NCI-H187 treated with DMSO at 0.1 percent for 48 hours (cell line): Measurements from ENCODE around the gene REXO2.
A peak's percentile ranks its signal among the peaks of the same experiment; 100 is the strongest.

Experiments
- DNase-seq: peaks from one replicate; lab custom pipeline; 2025; lab: John Stamatoyannopoulos, UW

Gene REXO2

GRCh38 chr11:114439229-114440120, at the start of gene REXO2:
REXO2 (plus strand) TSS chr11:114439467; CDS start chr11:114439529, 62 bp downstream.
- DNase-seq: peak; percentile 76

GRCh38 chr11:114392735-114393667, 46.3 kb upstream of the REXO2 start:
- DNase-seq: no peak

GRCh38 chr11:114395736-114396135, 43.5 kb upstream of the REXO2 start:
- no peak for DNase-seq

- no peak for DNase-seq
These were observed 42.4 kb upstream of the REXO2 start for GRCh38 chr11:114396916-114397315.

GRCh38 chr11:114397349-114397982, 41.8 kb upstream of the REXO2 start:
- DNase-seq: no peak

GRCh38 chr11:114398303-114398920, 40.9 kb upstream of the REXO2 start:
- DNase-seq: no peak

GRCh38 chr11:114399490-114400215, 39.6 kb upstream of the REXO2 start:
- no peak for DNase-seq

- peak; percentile 69 for DNase-seq
These were observed 38.9 kb upstream of the REXO2 start, which contains the start of the genes C11orf71 and RBM7 for GRCh38 chr11:114400216-114400914. C11orf71 (minus strand) TSS chr11:114400511; CDS start chr11:114400331, 180 bp downstream. RBM7 (plus strand) TSS chr11:114400666; CDS start chr11:114400672, 6 bp downstream.

GRCh38 chr11:114400915-114401223, 38.4 kb upstream of the REXO2 start:
- no peak for DNase-seq

GRCh38 chr11:114401311-114401710, 38.0 kb upstream of the REXO2 start:
- no peak for DNase-seq

- no peak for DNase-seq
These were observed 26.3 kb upstream of the REXO2 start for GRCh38 chr11:114412946-114413345.

GRCh38 chr11:114413958-114414357, 25.3 kb upstream of the REXO2 start:
- no peak for DNase-seq

- no peak for DNase-seq
These were observed 22.8 kb upstream of the REXO2 start for GRCh38 chr11:114416441-114416961.

- no peak for DNase-seq
These were observed 13.0 kb upstream of the REXO2 start for GRCh38 chr11:114426280-114426679.

- DNase-seq: no peak
These were observed 9.0 kb upstream of the REXO2 start for GRCh38 chr11:114430290-114430689.

- DNase-seq: no peak
These were observed 6.4 kb upstream of the REXO2 start for GRCh38 chr11:114432893-114433292.

GRCh38 chr11:114433376-114433775, 5.9 kb upstream of the REXO2 start:
- no peak for DNase-seq

GRCh38 chr11:114438303-114438702, 964 bp upstream of the REXO2 start:
- DNase-seq: no peak

- DNase-seq: no peak
These were observed 1.0 kb downstream of the REXO2 start for GRCh38 chr11:114440121-114440860.
